H1 (cell line): ENCODE measurements around the gene PPP2R2C. TPM values are rescaled to one million over a fixed set of nuclear protein-coding genes. Genes with fewer than 3 reads are reported as not detected.

Experiments
- BRCA1 ChIP-seq: IDR thresholded peaks from 2 replicates; pipeline ENCODE4 v1.6.1; 2012; ENCODE audit warnings: low read depth, low read length, improper control_type of control experiment
- CBX8 ChIP-seq: fragments of 300-800, 300-1000 bp; sonication (generic); IDR thresholded peaks from 2 replicates; pipeline ENCODE4 v1.7.1; 2016; ENCODE audit warnings: low read depth, low read length, borderline replicate concordance
- CEBPB ChIP-seq: IDR thresholded peaks from 2 replicates; pipeline ENCODE4 v1.6.1; 2012; ENCODE audit warnings: low read depth, low read length
- CHD1 ChIP-seq: IDR thresholded peaks from 2 replicates; pipeline ENCODE4 v1.6.1; 2012; ENCODE audit warnings: low read depth, low read length, improper control_type of control experiment
- CTBP2 ChIP-seq: IDR thresholded peaks from 2 replicates; pipeline ENCODE4 v1.7.0; 2011; ENCODE audit warnings: borderline replicate concordance, mild to moderate bottlenecking, moderate library complexity, mixed read lengths, low read length; ENCODE audit not compliant: insufficient read depth, insufficient read length
- CTCF ChIP-seq, 3 experiments: IDR thresholded peaks; 1 replicate in 2 of 3; 2 replicates in 1 of 3; pipeline versions ENCODE4 v1.5.1 to v1.6.1; 2011; ENCODE audit warnings: low read length in 3 of 3, mild to moderate bottlenecking in 3 of 3, inconsistent platforms in 2 of 3, low read depth in 1 of 3, moderate library complexity in 1 of 3; ENCODE audit not compliant: insufficient read depth in 1 of 3; ENCODE audit errors: control extremely low read depth in 1 of 3
- EZH2 ChIP-seq: fragments of 200-600 bp; sonication (generic); IDR thresholded peaks from 2 replicates; pipeline ENCODE4 v1.7.1; 2012; ENCODE audit warnings: low read depth, mild to moderate bottlenecking, moderate library complexity, low read length, inconsistent platforms; ENCODE audit not compliant: severe bottlenecking
- FOSL1 ChIP-seq: IDR thresholded peaks from 2 replicates; pipeline ENCODE4 v1.6.1; 2011; ENCODE audit warnings: mild to moderate bottlenecking, low read depth, low read length, moderate library complexity; ENCODE audit not compliant: insufficient read depth
- GABPA ChIP-seq: IDR thresholded peaks from 2 replicates; pipeline ENCODE4 v1.6.1; 2011; ENCODE audit warnings: mild to moderate bottlenecking, low read length, moderate library complexity, borderline replicate concordance; ENCODE audit not compliant: insufficient read depth
- HDAC6 ChIP-seq: IDR thresholded peaks from one replicate; pipeline ENCODE4 v1.7.1; 2012; ENCODE audit warnings: low read depth, mild to moderate bottlenecking, inconsistent platforms, low read length, moderate library complexity
- JUND ChIP-seq: IDR thresholded peaks from 2 replicates; pipeline ENCODE4 v1.6.1; 2011; ENCODE audit warnings: mild to moderate bottlenecking, improper control_type of control experiment, low read length
- KDM1A ChIP-seq: fragments of 200-600, 300-600 bp; sonication (generic); IDR thresholded peaks from 2 replicates; pipeline ENCODE4 v1.7.1; 2016; ENCODE audit warnings: mild to moderate bottlenecking, low read length, borderline replicate concordance
- KDM5A ChIP-seq: fragments of 200-600 bp; IDR thresholded peaks from 2 replicates; pipeline ENCODE4 v1.7.1; 2012; ENCODE audit warnings: mild to moderate bottlenecking, low read length, inconsistent platforms, mixed read lengths
- PHF8 ChIP-seq: fragments of 200-600 bp; sonication (generic); conservative IDR thresholded peaks from 2 replicates; pipeline ENCODE4 v1.7.1; 2012; ENCODE audit warnings: low read depth, mild to moderate bottlenecking, inconsistent platforms, low read length, moderate library complexity
- POLR2A ChIP-seq, 2 experiments: IDR thresholded peaks; 1 replicate in 1 of 2; 2 replicates in 1 of 2; pipeline ENCODE4 v1.6.1; 2011; ENCODE audit warnings: low read depth in 2 of 2, low read length in 2 of 2, mild to moderate bottlenecking in 2 of 2; ENCODE audit errors: control extremely low read depth in 1 of 2
- RBBP5 ChIP-seq: IDR thresholded peaks from 2 replicates; pipeline ENCODE4 v1.7.1; 2012; ENCODE audit warnings: low read depth, mild to moderate bottlenecking, inconsistent platforms, low read length, moderate library complexity, borderline replicate concordance
- SAP30 ChIP-seq: fragments of 300-600 bp; sonication (generic); IDR thresholded peaks from 2 replicates; pipeline ENCODE4 v1.7.1; 2012; ENCODE audit warnings: low read length, moderate library complexity, mild to moderate bottlenecking, inconsistent platforms; ENCODE audit not compliant: insufficient read depth, insufficient replicate concordance
- SP4 ChIP-seq: IDR thresholded peaks from 2 replicates; pipeline ENCODE4 v1.6.1; 2012; ENCODE audit warnings: low read length, inconsistent platforms
- SUZ12 ChIP-seq: fragments of 200-600 bp; sonication (generic); IDR thresholded peaks from 2 replicates; pipeline ENCODE4 v1.6.1; 2012; ENCODE audit warnings: mild to moderate bottlenecking, inconsistent platforms, low read length, moderate library complexity, mixed read lengths
- TAF7 ChIP-seq: optimal IDR thresholded peaks from 2 replicates; pipeline ENCODE3; 2011; ENCODE audit warnings: low read depth, mild to moderate bottlenecking, inconsistent platforms, low read length, moderate library complexity, borderline replicate concordance
- polyA plus RNA-seq, 7 experiments: library from polyadenylated mRNA; depleted of rRNA in 3 of 7; stranded (reverse) in 5 of 7; unstranded in 2 of 7; fragments of >200 nt in 5 of 7; fragments of 200-250 nt in 2 of 7; gene quantifications; 1 replicate in 5 of 7; 2 replicates in 1 of 7; 4 replicates in 1 of 7; pipeline versions ENCODE4 v1.2.1 to v1.2.3, GENCODE V29; 2011 to 2013; ENCODE audit warnings: missing spikeins in 2 of 7, mixed read lengths in 2 of 7
- total RNA-seq: library from RNA; stranded (reverse); fragmentation: NEBNext Ultra II Directional; extraction: Animal tissue kit (Norgen Biotek cat#: 25700); gene quantifications from 2 replicates; pipeline ENCODE4 v1.2.1, GENCODE V29; 2021
- TF ChIP-seq, protein P1 (sequence below): IDR thresholded peaks from 2 replicates; pipeline ENCODE4 v1.6.1; 2011; ENCODE audit warnings: low read depth, mild to moderate bottlenecking, low read length; ENCODE audit not compliant: insufficient read depth

Gene PPP2R2C
- total and polyA plus RNA-seq, 2 of the 8 experiments (the other 6 are each of a cell fraction or from before 2014, with no cell fraction given), result 6.4 TPM

GRCh38 chr4:6470502-6471306 is 1.7 kb downstream of the PPP2R2C start (continued):
- TF ChIP-seq CTCF (IDR thresholded peaks at IDR 0.05; ENCODE audit: control extremely low read depth in 1 of 3, insufficient read depth in 1 of 3, low read depth in 1 of 3, low read length in 3 of 3) (no peak), BRCA1 (no peak), CEBPB (no peak), TAF7 (no peak), GABPA (peak; percentile 23; the same call in 1 of the 2 replicates), CHD1 (no peak), PHF8 (peak; percentile 6; the same call in 1 of the 2 replicates), POLR2A (IDR thresholded peaks at IDR 0.05; ENCODE audit: control extremely low read depth in 1 of 2, low read depth in 2 of 2, low read length in 2 of 2) (no peak), HDAC6 (no peak), CTBP2 (no peak), SUZ12 (peak; percentile 85), KDM1A (no peak), RBBP5 (no peak), CBX8 (no peak), FOSL1 (no peak), EZH2 (peak; percentile 76), SP4 (no peak), JUND (no peak), SAP30 (no peak), KDM5A (no peak)
- TF ChIP-seq, protein P1, sequence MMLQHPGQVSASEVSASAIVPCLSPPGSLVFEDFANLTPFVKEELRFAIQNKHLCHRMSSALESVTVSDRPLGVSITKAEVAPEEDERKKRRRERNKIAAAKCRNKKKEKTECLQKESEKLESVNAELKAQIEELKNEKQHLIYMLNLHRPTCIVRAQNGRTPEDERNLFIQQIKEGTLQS, result no peak
